Fibroblast of peridontal ligament (primary cell): ENCODE results near the gene ZP4.
"Not testable (repeated sequence)": the region's sequence is repeated elsewhere in the genome, so short reads cannot be mapped to it uniquely, and the experiment has no call there.

Source experiments
- DNase-seq: peaks from one replicate; pipeline ENCODE4 v3.0.0-alpha.2; 2010; ENCODE audit errors: extremely low read depth

The ZP4 gene

GRCh38 chr1:237877631-237878030 lies 13.1 kb downstream of the ZP4 start:
- no peak for DNase-seq

GRCh38 chr1:237875291-237875690 lies 15.4 kb downstream of the ZP4 start:
- DNase-seq, result no peak

- DNase-seq, result no peak
Measured at GRCh38 chr1:237873487-237874211, 17.1 kb downstream of the ZP4 start.

GRCh38 chr1:237868817-237869600 lies 21.7 kb downstream of the ZP4 start:
- no peak for DNase-seq

GRCh38 chr1:237867380-237867888 lies 23.3 kb downstream of the ZP4 start:
- DNase-seq, result no peak

GRCh38 chr1:237864338-237865244 lies 26.1 kb downstream of the ZP4 start:
- DNase-seq, result peak; percentile 1

GRCh38 chr1:237863234-237863633 lies 27.5 kb downstream of the ZP4 start:
- no peak for DNase-seq

- DNase-seq, result no peak
Measured at GRCh38 chr1:237861944-237862343, 28.8 kb downstream of the ZP4 start.

GRCh38 chr1:237858992-237859391 lies 31.7 kb downstream of the ZP4 start:
- DNase-seq, result no peak

- DNase-seq, result no peak
Measured at GRCh38 chr1:237857455-237857854, 33.3 kb downstream of the ZP4 start.

- no peak for DNase-seq
Measured at GRCh38 chr1:237852342-237852741, 38.4 kb downstream of the ZP4 start.

- DNase-seq, result peak; percentile 6
Measured at GRCh38 chr1:237851210-237851845, 39.4 kb downstream of the ZP4 start.

- DNase-seq, result not testable (repeated sequence)
Measured at GRCh38 chr1:237843516-237843915, 47.2 kb downstream of the ZP4 start.

- no peak for DNase-seq
Measured at GRCh38 chr1:237841485-237841884, 49.2 kb downstream of the ZP4 start.

- DNase-seq, result no peak
Measured at GRCh38 chr1:237838904-237839534, 51.7 kb downstream of the ZP4 start.

GRCh38 chr1:237838320-237838719 lies 52.4 kb downstream of the ZP4 start:
- no peak for DNase-seq

- DNase-seq, result no peak
Measured at GRCh38 chr1:237834461-237834860, 56.3 kb downstream of the ZP4 start.

- DNase-seq, result no peak
Measured at GRCh38 chr1:237834048-237834447, 56.7 kb downstream of the ZP4 start.

GRCh38 chr1:237832858-237833257 lies 57.9 kb downstream of the ZP4 start:
- DNase-seq, result no peak
